Measurements from ENCODE around the gene COL20A1.
"Not testable (repeated sequence)": the region's sequence is repeated elsewhere in the genome, so short reads cannot be mapped to it uniquely, and the experiment has no call there.

COL20A1 gene

GRCh38 chr20:63379296-63379695, 86.3 kb downstream of the COL20A1 start:
- DNase-seq, result no peak

GRCh38 chr20:63379872-63380271, 86.9 kb downstream of the COL20A1 start:
- not testable (repeated sequence) for DNase-seq

- no peak for DNase-seq
Measured at GRCh38 chr20:63380346-63380870, 87.4 kb downstream of the COL20A1 start.

- DNase-seq, result no peak
Measured at GRCh38 chr20:63381781-63382431, 88.9 kb downstream of the COL20A1 start.

- DNase-seq, result no peak
Measured at GRCh38 chr20:63382551-63383300, 89.7 kb downstream of the COL20A1 start.

- DNase-seq, result no peak
Measured at GRCh38 chr20:63383556-63383955, 90.6 kb downstream of the COL20A1 start.

- DNase-seq, result no peak
Measured at GRCh38 chr20:63384336-63384735, 91.3 kb downstream of the COL20A1 start.
